ENCODE results near the gene TPRA1. TPM values are rescaled to one million over a fixed set of nuclear protein-coding genes. Genes with fewer than 3 reads are reported as not detected.

TPRA1 gene
- total RNA-seq, 1 experiment from 2014 or later = 35.1 TPM

DNA sequence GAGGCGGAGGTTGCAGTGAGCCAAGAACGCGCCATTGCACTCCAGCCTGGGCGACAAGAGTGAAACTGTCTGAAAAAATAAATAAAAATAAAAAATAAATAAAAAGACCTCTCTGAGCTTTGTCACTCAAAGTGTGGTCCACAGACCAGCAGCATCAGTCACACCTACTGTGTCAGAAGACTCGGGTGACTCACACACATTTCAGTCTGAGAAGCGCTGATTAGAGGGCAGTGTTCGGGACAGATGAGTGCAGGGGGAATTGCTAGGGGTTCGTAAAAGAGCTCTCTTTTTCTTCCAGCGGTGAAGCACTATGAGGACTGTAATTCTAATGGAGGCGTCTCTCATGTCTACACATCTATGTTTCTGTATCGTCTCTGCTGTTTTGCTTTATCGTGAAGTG is 44.1 kb upstream of the TPRA1 start:
- H3K9me2 ChIP-seq (ENCODE audit: insufficient read depth) = no peaks in the 10 kb centered on the region
- DNase-seq (ENCODE audit: low read depth, low spot score) (no peak), ATAC-seq (no peak)
- H2AFZ ChIP-seq (ENCODE audit: low read depth, low read length, poor library complexity, severe bottlenecking) = no peak overlapping the region
- H3K27me3 ChIP-seq (ENCODE audit: insufficient read depth, low read length) = no peaks in the 10 kb centered on the region
- no peak overlapping the region for H3K9ac ChIP-seq (ENCODE audit: low read length)
- intact Hi-C loops (cut with micrococcal nuclease) = no loop called here
- no peak overlapping the region for H3K4me3 ChIP-seq (replicated peaks in 1 of 2; ENCODE audit: low read depth in 1 of 2, low read length in 2 of 2)
- no peaks in the 10 kb centered on the region for H3K36me3 ChIP-seq (ENCODE audit: control insufficient read depth in 1 of 2, insufficient read depth in 2 of 2, low read length in 2 of 2)
- no peaks in the 10 kb centered on the region for H3K9me3 ChIP-seq (ENCODE audit: control insufficient read depth in 1 of 2, insufficient read depth in 1 of 2, low read depth in 1 of 2, low read length in 2 of 2)
- H4K20me1 ChIP-seq (ENCODE audit: insufficient read depth) = no peaks in the 10 kb centered on the region
- no TSS peak for BruUV-seq (replicated peaks)
- no peaks in the 10 kb centered on the region for H3K79me2 ChIP-seq (ENCODE audit: insufficient read depth, low read length)
- H3K27ac ChIP-seq (ENCODE audit: low read depth, low read length) = no peak overlapping the region
- no peak for TF ChIP-seq FOSL1 (IDR thresholded peaks at IDR 0.05; ENCODE audit: low read depth)
- TF ChIP-seq SIN3A (IDR thresholded peaks at IDR 0.05; ENCODE audit: low read depth) = no peak
- no peak for TF ChIP-seq EGR1 (IDR thresholded peaks at IDR 0.05; ENCODE audit: low read depth)
- no peak for TF ChIP-seq JUND (IDR thresholded peaks at IDR 0.05)
- no peak for TF ChIP-seq EZH2 (IDR thresholded peaks at IDR 0.05)
- no peak for TF ChIP-seq SRF (IDR thresholded peaks at IDR 0.05; ENCODE audit: low read depth)
- TF ChIP-seq ZNF274 (IDR thresholded peaks at IDR 0.05; ENCODE audit: low read depth, low read length) = no peak
- TF ChIP-seq RAD21 (IDR thresholded peaks at IDR 0.05; ENCODE audit: low read depth) = no peak
- TF ChIP-seq POLR2AphosphoS5 (IDR thresholded peaks at IDR 0.05; ENCODE audit: low read depth, low read length) = no peak
- TF ChIP-seq, protein P1, sequence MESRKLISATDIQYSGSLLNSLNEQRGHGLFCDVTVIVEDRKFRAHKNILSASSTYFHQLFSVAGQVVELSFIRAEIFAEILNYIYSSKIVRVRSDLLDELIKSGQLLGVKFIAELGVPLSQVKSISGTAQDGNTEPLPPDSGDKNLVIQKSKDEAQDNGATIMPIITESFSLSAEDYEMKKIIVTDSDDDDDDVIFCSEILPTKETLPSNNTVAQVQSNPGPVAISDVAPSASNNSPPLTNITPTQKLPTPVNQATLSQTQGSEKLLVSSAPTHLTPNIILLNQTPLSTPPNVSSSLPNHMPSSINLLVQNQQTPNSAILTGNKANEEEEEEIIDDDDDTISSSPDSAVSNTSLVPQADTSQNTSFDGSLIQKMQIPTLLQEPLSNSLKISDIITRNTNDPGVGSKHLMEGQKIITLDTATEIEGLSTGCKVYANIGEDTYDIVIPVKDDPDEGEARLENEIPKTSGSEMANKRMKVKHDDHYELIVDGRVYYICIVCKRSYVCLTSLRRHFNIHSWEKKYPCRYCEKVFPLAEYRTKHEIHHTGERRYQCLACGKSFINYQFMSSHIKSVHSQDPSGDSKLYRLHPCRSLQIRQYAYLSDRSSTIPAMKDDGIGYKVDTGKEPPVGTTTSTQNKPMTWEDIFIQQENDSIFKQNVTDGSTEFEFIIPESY (IDR thresholded peaks at IDR 0.05; ENCODE audit: extremely low read depth, insufficient replicate concordance, low read length) = no peak
- TF ChIP-seq YY1 (IDR thresholded peaks at IDR 0.05; ENCODE audit: extremely low read depth, insufficient replicate concordance, low read depth, low read length) = no peak
- CTCF ChIA-PET = no interaction called here
- RAD21 ChIA-PET (ENCODE audit: low non-redundant PET in 1 of 2, low total read pairs in 2 of 2, uncharacterized antibody in 2 of 2, unreplicated experiment in 2 of 2) = no interaction called here
- POLR2A ChIA-PET = no interaction called here
- H3K4me1 ChIP-seq (ENCODE audit: control insufficient read depth in 1 of 2, insufficient read depth in 2 of 2, low read length in 2 of 2) = peaks cover 0 to 4% of the 10 kb centered on the region in 2 experiments; a peak in 1 of 4 replicates
- H3K4me2 ChIP-seq (ENCODE audit: low read length) = no peak overlapping the region
